NCI-H128 (cell line): ENCODE results near the gene B4GALNT1.
A peak's percentile ranks its signal among the peaks of the same experiment; 100 is the strongest.
"Not testable (repeated sequence)": the region's sequence is repeated elsewhere in the genome, so short reads cannot be mapped to it uniquely, and the experiment has no call there.

Experiments used
- DNase-seq: peaks from one replicate; lab custom pipeline; 2025; ENCODE audit not compliant: unreplicated experiment; lab: John Stamatoyannopoulos, UW

B4GALNT1 gene

DNA sequence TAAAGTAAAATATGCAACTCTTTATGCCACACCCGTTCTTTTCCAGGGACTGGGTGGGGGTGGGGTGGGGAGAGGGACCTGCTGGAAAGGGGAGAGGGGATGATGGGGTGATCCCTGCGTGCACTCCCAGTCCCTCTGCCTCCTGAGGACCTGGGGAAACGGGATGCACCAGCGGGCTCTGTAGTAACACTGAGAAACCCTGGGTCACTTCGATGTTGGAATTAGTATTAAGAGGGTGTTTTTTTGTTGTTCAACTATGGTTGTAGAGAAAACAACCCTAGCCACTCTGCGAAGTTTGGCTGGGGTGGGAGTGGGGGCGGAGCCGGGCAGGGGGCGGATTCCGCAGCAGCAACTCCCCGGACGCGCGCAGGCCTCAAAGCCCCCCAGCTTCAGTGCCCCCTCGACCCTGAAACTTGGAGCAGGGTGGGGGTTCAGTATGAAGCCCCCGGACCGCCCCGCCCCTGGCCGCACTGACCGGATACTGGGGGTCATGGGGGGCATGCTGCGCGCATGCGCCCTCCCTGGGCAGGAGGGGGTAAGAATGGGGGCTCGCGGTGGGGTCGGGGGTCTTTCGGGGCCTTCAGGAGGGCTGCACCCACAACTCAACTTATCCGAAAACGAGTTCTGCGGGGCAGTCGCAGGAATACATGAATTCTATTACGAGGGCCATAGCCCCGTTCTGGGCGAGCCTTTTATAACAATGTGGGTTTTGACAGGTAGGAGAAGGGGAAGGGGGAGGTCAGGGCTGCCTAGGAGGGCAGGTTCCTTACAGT is 23.0 kb downstream of the B4GALNT1 start:
- DNase-seq: no peak

DNA sequence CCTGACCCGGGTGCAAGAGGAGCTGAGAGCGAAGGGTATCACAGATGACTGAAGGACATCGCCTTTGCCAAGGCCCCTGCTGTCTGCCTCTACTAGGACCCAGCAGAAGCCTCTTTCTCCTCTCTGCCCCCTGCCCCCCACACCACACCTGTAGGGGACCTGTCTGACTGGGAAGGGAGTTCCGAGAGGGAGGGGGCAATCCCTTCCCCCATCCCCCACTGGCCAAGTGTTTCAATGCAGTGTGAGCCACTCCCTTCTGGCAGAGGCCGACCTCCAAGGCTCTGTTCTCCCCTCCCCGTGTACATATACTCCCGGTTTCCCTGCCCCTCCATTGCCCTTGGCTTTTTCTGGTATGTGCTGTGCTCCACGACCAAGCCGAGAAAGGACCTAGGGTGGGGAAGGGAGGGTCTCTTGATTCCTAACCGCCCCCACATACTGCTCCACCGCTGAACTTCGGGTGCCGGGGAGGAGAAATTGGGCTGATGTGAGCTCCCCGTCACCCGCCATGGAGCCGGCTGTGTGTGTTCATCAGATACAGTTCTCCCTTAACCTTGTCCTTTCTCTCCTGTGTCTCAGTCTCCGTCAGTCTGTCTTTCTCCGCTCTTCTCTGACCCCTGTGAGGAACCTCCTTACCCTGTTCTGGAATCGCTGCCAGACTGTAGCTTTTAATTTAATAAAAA is 23.8 kb downstream of the B4GALNT1 start:
- DNase-seq: no peak

DNA sequence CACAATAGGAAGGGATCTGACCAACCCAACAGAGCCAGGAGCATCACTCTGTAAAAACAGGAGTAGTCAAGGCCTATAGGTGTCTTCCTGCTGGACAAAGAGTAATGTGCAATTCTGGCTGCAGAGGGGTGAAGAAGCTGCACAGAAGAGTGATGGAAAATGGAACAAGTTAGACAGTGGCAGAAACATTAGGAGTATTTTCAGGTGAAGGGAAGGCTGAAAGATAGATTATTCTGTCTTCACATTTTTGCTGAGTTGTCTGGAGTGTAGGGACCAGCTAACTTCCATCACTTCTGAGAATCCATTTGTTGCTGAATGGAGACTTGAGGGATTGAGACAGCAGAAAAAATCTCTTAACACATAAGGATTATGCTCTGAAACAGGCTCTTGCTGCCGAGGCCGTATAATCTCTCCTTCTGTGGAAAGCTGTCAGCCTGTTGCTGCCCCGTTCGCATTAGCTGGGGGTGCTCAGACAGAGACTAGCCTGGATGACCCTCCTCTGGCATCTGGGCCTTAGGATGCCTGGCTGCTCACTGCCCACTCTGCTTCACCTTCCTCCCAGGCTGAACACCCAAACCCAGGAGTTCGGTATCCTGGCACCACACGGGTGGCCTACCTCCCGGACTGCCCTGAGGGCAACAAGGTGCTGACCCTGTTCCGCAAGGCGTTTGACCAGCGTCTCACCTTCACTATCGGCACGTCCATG is 24.9 kb downstream of the B4GALNT1 start:
- DNase-seq: no peak

- no peak for DNase-seq
Measured at GRCh38 chr12:57606821-57607220, 26.2 kb downstream of the B4GALNT1 start.

DNA sequence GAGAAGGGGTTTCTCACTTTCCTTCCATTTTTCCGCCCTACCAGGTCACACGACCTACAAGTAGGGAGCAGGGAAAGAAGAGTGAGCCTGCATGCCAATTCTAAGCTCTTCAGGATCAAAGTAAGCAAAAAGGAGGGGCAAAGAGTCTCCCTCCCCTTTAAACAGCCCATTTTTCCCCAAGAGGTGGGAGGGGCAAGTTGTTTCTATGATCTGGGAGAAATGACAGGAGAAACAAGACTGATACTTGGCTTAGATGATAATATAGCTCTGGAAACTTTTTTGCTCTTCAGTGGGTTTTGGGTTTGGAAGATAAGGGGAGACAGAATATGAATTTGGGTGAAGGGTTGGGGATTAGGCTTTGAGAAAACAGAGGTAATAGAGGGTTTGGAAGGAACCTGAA is 26.6 kb downstream of the B4GALNT1 start:
- no peak for DNase-seq

- no peak for DNase-seq
Measured at GRCh38 chr12:57605811-57606311, 27.1 kb downstream of the B4GALNT1 start.

- DNase-seq: no peak
Measured at GRCh38 chr12:57604992-57605810, 27.8 kb downstream of the B4GALNT1 start.

DNA sequence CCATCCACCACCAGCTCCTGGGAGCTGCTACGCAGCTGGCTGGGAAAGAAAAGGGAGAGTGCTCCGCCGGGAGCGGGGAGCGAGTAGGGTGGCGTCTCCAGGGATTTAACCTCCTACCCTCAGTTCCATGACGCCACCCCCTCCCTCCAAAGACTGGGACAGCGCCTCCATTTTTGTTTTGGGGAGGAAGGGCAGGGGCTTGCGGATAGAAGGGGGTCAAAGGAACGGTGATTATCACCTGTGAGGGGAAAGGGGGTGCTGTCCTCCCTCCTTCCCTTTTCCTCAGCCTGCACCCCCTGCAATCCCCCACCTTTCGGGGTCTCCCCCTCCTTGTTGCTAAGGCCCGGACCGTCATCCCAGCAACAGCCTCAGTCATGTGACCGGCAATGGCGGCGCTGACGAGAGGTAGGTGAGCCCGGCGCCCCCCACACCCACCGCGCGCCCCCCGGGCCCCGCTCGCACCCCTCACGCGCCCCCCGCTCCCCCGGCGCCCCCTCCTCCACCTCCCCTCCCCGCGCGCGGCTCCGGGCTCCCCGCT is 28.5 kb downstream of the B4GALNT1 start, which contains the start of gene DTX3:
Gene DTX3 (plus strand): TSS at position 371 of the 538 bp plus-strand sequence. CDS start 1,694 bp downstream, outside the sequence.
- no peak for DNase-seq

DNA sequence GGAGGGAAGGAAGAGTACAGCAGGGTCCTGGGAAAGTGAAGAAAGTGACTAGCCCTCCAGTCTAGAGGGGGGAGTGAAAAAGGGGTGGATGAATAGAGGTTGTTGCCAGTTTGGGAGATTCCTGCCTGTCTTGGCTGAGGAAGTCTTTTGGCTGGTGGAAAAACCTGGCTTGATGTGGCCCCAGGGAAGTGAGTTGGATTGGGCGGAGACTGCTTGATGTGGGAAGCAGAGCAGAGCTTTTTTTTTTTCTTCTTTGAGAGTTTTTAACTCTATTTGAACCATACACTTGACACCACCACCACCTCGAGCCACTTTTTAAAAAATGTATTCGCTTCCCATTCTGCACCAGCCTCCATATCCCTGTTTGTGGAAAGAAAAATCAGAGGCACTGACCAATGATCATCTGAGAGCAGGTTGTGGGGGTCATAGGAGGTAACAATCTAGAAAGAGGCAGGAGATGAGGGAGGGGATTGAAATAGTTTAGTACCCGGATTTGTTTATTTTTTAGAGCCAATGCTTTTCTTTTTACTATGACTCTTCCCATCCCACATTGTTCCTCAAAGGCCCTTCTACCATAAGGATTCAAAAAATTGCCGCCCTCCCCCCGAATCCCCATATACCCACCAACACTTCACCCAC is 29.1 kb downstream of the B4GALNT1 start:
- DNase-seq: no peak

DNA sequence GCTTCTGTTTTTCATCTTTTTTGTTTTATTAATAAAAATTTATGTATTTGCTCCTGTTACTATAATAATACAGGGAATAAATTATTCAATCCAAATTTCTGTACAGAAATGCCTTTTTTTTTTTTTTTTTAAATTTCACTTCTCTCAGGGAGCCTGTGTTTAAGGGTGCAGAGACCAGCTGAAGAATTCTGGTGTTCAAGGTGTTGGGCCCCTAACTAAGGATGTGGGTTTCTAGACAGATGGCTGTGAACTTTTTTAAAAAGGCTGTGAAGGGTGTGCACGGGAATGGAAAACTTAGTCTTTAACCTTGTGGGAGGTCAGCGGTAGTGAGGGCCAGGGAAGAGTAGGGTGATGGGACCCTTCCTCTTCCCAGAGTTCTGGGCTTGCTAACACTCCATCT is 29.7 kb downstream of the B4GALNT1 start:
- DNase-seq: no peak

DNA sequence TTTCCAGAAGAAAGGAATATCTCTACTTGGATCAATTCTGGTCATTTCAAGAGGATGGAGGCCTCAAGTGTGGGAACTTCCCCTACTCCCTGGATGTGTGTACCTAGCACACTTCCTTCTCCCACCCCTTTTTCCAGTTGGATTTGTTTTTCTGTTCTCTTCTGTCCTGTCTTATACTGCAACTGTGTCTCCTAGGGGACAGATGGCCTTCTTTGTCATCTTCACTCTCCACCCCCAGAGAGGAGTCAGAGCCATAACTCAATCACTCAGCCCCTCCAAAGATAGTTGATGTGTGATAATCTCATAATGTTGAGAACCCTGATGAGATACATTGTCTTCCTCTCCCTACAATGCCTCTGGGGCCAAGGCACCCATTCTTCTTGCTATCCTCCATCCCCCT is 30.5 kb downstream of the B4GALNT1 start:
- no peak for DNase-seq

- no peak for DNase-seq
Measured at GRCh38 chr12:57600395-57600794, 32.6 kb downstream of the B4GALNT1 start.

GRCh38 chr12:57593187-57593586 is 39.8 kb downstream of the B4GALNT1 start:
- no peak for DNase-seq

DNA sequence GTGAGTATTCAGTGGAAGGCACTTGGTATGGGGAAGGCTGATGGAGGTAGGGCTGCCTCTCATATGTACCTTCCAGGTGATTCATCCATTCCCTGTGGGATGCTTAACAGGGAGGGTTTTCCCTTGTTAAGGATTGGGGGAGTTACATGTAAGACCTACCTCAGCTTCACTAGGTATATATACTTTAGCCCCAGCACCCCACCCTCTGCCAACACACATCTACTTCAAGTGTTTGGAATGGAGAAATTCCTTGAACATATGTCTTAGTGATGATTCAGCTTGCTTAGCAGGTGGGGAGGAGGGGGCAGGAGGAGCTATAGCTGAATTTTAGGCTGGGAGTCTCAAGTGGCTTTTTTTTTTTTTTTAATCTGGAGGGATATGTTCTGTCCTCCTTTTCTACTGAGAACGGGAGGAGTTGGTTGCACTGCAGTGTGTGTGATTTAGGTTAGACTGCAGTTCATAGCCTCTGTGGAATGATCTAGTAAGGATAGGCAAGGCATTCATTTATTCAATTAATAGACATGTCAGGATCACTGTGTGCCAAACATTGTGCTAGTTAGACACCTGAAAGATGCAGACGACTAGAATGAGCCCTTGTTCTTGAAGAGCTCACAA is 40.3 kb downstream of the B4GALNT1 start:
- no peak for DNase-seq

DNA sequence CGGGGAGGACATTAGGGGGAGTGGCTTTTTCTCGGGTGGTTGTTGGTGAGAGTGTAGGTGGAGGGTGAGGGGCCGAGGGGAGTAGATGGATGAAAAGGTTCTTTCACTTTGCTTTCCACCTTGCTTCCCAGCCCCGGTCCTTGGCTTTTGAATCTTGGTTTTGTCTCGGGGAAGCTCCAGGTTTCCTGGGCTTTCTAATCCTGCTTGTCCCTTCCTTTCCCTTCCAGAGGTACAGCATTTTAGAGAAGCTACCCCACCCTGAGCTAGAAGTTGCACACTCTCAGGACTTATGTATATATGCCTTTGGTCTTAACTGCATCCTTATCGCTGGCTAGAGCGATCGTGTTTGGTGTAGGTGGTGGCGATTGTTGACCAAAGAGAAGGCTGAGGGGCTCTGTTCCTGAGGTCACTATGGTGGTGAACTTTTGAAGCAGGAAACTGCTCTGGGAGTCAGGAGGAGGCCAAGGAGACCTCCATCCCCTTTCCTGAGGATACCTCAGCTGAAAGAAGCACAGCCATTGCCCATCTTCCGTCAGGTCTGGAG is 41.1 kb downstream of the B4GALNT1 start:
- DNase-seq: no peak

DNA sequence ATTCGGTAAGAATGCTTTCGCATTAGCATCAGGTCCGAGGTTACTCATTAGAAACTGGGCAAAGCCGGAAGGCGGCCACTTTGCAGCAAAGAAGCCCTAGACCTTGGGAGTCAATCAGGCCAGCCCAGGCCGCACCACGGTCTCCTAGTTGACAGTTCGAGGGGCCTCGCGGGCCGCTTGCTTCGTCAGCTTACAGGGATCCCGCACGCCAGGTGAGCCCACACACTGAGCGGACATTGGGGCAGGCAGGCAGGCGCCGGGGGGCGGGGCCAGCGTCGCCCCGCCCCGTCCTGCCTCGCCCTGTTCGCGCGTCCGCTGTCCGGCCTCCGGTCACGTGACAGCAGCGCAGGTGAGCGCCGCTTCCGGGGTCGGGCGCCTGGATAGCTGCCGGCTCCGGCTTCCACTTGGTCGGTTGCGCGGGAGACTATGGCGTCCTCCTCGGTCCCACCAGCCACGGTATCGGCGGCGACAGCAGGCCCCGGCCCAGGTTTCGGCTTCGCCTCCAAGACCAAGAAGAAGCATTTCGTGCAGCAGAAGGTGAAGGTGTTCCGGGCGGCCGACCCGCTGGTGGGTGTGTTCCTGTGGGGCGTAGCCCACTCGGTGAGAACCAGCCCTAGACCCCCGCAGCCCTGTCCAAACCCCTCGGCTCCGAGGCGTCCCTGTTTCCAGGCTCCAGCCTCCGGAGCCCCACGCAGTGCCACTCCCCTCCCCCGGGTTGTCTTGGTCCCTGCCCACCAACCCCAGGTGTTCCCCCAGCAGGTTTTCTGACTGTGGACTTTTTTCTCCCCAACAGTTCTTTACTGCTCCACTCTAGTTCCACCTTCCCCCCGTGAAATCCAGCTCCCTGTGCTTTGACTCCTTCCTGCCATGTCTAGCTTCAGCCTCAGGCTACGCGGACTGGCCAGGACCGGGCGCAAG is 41.9 kb downstream of the B4GALNT1 start, which contains the start of gene PIP4K2C:
Gene PIP4K2C (plus strand): TSS at position 329 of the 918 bp plus-strand sequence. CDS start 98 bp downstream, at position 427.
- DNase-seq: peak; percentile 55

DNA sequence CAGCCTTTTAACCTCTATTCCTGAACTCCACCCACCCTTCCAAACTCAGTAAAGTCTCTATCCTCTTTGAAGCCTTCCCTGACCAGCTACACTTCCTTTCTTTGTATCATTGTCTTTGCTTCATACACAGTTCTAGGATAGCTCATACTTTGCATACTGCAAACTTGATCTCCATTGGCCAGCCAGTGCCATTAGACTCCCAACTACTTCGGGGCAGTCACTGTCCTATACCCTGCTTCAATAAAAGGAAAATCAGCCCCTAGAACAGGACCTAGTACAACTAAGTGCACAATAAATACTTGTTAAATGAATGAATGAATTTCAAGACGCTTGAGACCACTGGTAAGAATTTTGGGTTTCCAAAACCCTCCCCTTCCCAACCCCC is 42.5 kb downstream of the B4GALNT1 start:
- no peak for DNase-seq

GRCh38 chr12:57588951-57589610 is 43.9 kb downstream of the B4GALNT1 start:
- DNase-seq: not testable (repeated sequence)
